ENCODE data around the gene L3MBTL4.
"Not testable (repeated sequence)": the region's sequence is repeated elsewhere in the genome, so short reads cannot be mapped to it uniquely, and the experiment has no call there.

Gene L3MBTL4

DNA sequence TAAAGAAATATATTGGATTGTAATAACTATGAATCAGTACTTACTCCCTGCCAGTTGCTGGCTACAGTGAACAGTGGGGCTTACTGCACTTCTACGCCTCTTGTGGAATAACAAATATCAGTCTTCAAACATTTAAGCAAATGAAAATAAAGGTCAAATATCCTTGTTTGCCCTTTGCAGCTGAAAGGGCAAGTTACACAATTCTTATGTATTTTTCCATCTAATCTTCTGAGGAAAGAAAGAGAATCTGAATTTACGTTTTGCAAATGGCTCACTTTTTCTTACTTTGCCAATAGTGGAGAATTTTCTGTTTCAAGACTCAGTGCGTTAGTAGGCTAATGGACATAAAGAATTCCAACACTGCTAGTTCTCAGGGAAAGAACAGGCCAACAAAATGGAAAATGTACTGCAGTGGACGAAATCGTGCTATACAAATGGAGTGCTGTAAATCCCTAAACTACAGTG is 362.2 kb downstream of the L3MBTL4 start:
- H3K79me2 ChIP-seq (ENCODE audit: insufficient read depth, low read depth), result no peaks in the 10 kb centered on the region
- no peak overlapping the region for H3K27ac ChIP-seq
- no peak overlapping the region for H3K9ac ChIP-seq
- no peak overlapping the region for H3K4me2 ChIP-seq
- no peaks in the 10 kb centered on the region for H3K36me3 ChIP-seq (ENCODE audit: insufficient read depth)
- H3K27me3 ChIP-seq (ENCODE audit: insufficient read depth, low read depth), result no peaks in the 10 kb centered on the region
- H3K4me1 ChIP-seq (ENCODE audit: low read depth, poor library complexity, severe bottlenecking), result peaks cover 24% of the 10 kb centered on the region
- no peak overlapping the region for H2AFZ ChIP-seq (ENCODE audit: low read depth)
- no peak overlapping the region for H3K4me3 ChIP-seq (IDR thresholded peaks at IDR 0.05; ENCODE audit: insufficient read depth, low read depth, low read length)
- TF ChIP-seq, protein P1, sequence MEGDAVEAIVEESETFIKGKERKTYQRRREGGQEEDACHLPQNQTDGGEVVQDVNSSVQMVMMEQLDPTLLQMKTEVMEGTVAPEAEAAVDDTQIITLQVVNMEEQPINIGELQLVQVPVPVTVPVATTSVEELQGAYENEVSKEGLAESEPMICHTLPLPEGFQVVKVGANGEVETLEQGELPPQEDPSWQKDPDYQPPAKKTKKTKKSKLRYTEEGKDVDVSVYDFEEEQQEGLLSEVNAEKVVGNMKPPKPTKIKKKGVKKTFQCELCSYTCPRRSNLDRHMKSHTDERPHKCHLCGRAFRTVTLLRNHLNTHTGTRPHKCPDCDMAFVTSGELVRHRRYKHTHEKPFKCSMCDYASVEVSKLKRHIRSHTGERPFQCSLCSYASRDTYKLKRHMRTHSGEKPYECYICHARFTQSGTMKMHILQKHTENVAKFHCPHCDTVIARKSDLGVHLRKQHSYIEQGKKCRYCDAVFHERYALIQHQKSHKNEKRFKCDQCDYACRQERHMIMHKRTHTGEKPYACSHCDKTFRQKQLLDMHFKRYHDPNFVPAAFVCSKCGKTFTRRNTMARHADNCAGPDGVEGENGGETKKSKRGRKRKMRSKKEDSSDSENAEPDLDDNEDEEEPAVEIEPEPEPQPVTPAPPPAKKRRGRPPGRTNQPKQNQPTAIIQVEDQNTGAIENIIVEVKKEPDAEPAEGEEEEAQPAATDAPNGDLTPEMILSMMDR (conservative IDR thresholded peaks at IDR 0.05; ENCODE audit: low read depth, low read length), result no peak
- H4K20me1 ChIP-seq (ENCODE audit: insufficient read depth), result no peaks in the 10 kb centered on the region

DNA sequence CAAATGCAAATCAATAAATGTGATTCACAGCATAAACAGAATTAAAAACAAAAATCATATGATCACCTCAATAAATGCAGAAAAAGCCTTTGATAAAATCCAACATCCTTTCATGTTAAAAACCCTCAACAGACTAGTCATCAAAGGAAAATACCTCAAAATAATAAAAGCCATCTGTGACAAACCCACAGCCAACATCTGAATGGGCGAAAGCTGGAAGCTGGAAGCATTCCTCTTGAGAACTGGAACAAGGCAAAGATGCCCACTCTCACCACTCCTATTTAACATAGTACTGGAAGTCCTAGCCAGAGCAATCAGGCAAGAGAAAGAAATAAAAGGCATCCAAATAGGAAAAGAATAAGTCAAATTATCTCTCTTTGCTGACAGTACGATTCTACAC is 367.1 kb downstream of the L3MBTL4 start:
- not testable (repeated sequence) for H3K27me3 ChIP-seq (ENCODE audit: insufficient read depth, low read depth); H3K4me3 ChIP-seq (IDR thresholded peaks at IDR 0.05; ENCODE audit: insufficient read depth, low read depth, low read length); H3K36me3 ChIP-seq (ENCODE audit: insufficient read depth); H3K27ac ChIP-seq; H3K79me2 ChIP-seq (ENCODE audit: insufficient read depth, low read depth); H4K20me1 ChIP-seq (ENCODE audit: insufficient read depth); H3K9ac ChIP-seq; H3K4me1 ChIP-seq (ENCODE audit: low read depth, poor library complexity, severe bottlenecking); H3K4me2 ChIP-seq; H2AFZ ChIP-seq (ENCODE audit: low read depth)

DNA sequence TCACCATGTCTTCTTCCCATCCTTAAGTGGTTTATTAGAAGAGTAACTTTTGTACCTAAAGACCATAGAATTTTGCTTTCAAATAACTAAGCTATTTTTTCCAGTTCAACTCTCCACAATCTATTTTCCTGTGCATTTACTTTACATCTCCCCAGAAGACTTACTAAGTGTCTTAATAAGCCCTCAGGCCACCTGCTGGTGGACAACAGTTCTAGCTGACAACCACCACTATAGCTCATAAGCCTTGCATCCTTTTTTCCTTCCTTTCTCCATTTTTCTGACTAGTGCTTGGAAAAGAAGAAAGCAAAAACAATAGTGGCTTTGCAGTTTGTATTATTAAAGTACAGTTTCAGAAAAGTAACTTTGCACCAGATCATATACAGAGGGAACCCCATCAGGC is 369.9 kb downstream of the L3MBTL4 start:
- TF ChIP-seq, protein P1 (conservative IDR thresholded peaks at IDR 0.05; ENCODE audit: low read depth, low read length), result no peak
- no peak overlapping the region for H3K4me3 ChIP-seq (IDR thresholded peaks at IDR 0.05; ENCODE audit: insufficient read depth, low read depth, low read length)
- H3K27ac ChIP-seq, result no peak overlapping the region
- no peaks in the 10 kb centered on the region for H3K27me3 ChIP-seq (ENCODE audit: insufficient read depth, low read depth)
- H3K36me3 ChIP-seq (ENCODE audit: insufficient read depth), result no peaks in the 10 kb centered on the region
- no peaks in the 10 kb centered on the region for H4K20me1 ChIP-seq (ENCODE audit: insufficient read depth)
- no peak overlapping the region for H3K4me2 ChIP-seq
- no peaks in the 10 kb centered on the region for H3K79me2 ChIP-seq (ENCODE audit: insufficient read depth, low read depth)
- no peak overlapping the region for H3K9ac ChIP-seq
- H2AFZ ChIP-seq (ENCODE audit: low read depth), result no peak overlapping the region
- no peaks in the 10 kb centered on the region for H3K4me1 ChIP-seq (ENCODE audit: low read depth, poor library complexity, severe bottlenecking)

DNA sequence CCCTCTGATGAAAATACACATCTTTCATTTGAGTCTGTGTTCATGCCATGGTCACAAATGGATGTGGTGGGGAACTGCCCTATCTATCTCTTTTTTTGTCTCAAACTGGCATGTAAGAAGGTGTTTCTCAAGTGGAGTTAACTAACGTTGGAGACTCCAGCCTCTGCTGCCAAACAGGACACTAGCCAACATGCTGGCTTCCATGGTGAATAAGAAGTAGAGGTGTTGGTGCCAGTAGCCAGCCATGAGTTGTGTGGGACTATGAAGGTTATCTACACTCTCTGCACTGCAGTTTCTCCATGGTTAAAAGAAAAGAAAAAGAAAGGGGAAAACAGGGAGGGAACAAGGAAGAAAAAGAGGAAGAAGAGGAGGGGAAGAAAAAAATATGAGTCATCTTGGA is 370.4 kb downstream of the L3MBTL4 start:
- H2AFZ ChIP-seq (ENCODE audit: low read depth), result no peak overlapping the region
- no peaks in the 10 kb centered on the region for H3K36me3 ChIP-seq (ENCODE audit: insufficient read depth)
- TF ChIP-seq, protein P1 (conservative IDR thresholded peaks at IDR 0.05; ENCODE audit: low read depth, low read length), result no peak
- no peak overlapping the region for H3K4me3 ChIP-seq (IDR thresholded peaks at IDR 0.05; ENCODE audit: insufficient read depth, low read depth, low read length)
- H3K4me1 ChIP-seq (ENCODE audit: low read depth, poor library complexity, severe bottlenecking), result no peaks in the 10 kb centered on the region
- H3K4me2 ChIP-seq, result no peak overlapping the region
- H3K79me2 ChIP-seq (ENCODE audit: insufficient read depth, low read depth), result no peaks in the 10 kb centered on the region
- H3K9ac ChIP-seq, result no peak overlapping the region
- H3K27me3 ChIP-seq (ENCODE audit: insufficient read depth, low read depth), result no peaks in the 10 kb centered on the region
- H4K20me1 ChIP-seq (ENCODE audit: insufficient read depth), result no peaks in the 10 kb centered on the region
- no peak overlapping the region for H3K27ac ChIP-seq

DNA sequence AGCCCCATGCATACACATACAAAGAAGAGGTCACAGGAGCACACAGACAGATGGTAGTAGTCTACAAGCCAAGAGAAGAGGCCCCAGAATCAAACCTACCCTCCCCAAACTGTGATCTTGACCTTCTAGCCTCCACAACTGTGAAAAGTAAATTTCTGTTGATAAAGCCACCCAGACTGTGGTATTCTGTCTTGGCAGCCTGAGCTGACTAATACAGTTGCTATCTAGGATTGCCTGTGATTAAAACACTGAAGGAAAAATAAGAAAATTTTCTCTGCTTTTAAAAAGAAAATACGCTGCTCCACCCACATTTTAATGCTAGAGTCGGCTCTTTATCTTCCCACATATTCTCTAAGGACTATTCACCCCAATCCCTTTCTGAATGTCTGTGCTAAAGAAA is 375.7 kb downstream of the L3MBTL4 start:
- Histone ChIP-seq H3K9ac (no peak overlapping the region), H3K4me3 (IDR thresholded peaks at IDR 0.05; ENCODE audit: insufficient read depth, low read depth, low read length) (no peak overlapping the region), H3K27ac (no peak overlapping the region), H3K79me2 (ENCODE audit: insufficient read depth, low read depth) (no peaks in the 10 kb centered on the region), H3K4me2 (no peak overlapping the region), H2AFZ (ENCODE audit: low read depth) (no peak overlapping the region), H4K20me1 (ENCODE audit: insufficient read depth) (no peaks in the 10 kb centered on the region), H3K36me3 (ENCODE audit: insufficient read depth) (no peaks in the 10 kb centered on the region), H3K4me1 (ENCODE audit: low read depth, poor library complexity, severe bottlenecking) (no peaks in the 10 kb centered on the region), H3K27me3 (ENCODE audit: insufficient read depth, low read depth) (no peaks in the 10 kb centered on the region)
- TF ChIP-seq, protein P1 (conservative IDR thresholded peaks at IDR 0.05; ENCODE audit: low read depth, low read length), result no peak
